ENCODE measurements around the gene SLC38A11.
"Not testable (repeated sequence)": the region's sequence is repeated elsewhere in the genome, so short reads cannot be mapped to it uniquely, and the experiment has no call there.

SLC38A11 gene

GRCh38 chr2:164875334-164876205 lies 79.8 kb downstream of the SLC38A11 start:
- no peak for DNase-seq

- DNase-seq, result no peak
Measured at GRCh38 chr2:164873210-164873908, 82.0 kb downstream of the SLC38A11 start.

- DNase-seq, result no peak
Measured at GRCh38 chr2:164871404-164871803, 83.9 kb downstream of the SLC38A11 start.

GRCh38 chr2:164869420-164869772 lies 85.9 kb downstream of the SLC38A11 start:
- no peak for DNase-seq

- no peak for DNase-seq
Measured at GRCh38 chr2:164868563-164869419, 86.5 kb downstream of the SLC38A11 start.

GRCh38 chr2:164867779-164868397 lies 87.4 kb downstream of the SLC38A11 start:
- no peak for DNase-seq

GRCh38 chr2:164866381-164866780 lies 88.9 kb downstream of the SLC38A11 start:
- peak; percentile 44 to 54 for DNase-seq

GRCh38 chr2:164860694-164861042 lies 94.7 kb downstream of the SLC38A11 start:
- DNase-seq, result no peak

- DNase-seq, result not testable (repeated sequence)
Measured at GRCh38 chr2:164859906-164860693, 95.2 kb downstream of the SLC38A11 start.

- DNase-seq, result no peak
Measured at GRCh38 chr2:164859251-164859818, 96.0 kb downstream of the SLC38A11 start.

GRCh38 chr2:164852086-164852485 lies 103.2 kb downstream of the SLC38A11 start:
- no peak for DNase-seq

- peak; percentile 68 to 76 for DNase-seq
Measured at GRCh38 chr2:164850235-164850634, 105.1 kb downstream of the SLC38A11 start.

GRCh38 chr2:164849506-164849905 lies 105.8 kb downstream of the SLC38A11 start:
- DNase-seq, result no peak

- DNase-seq, result no peak
Measured at GRCh38 chr2:164847981-164848741, 107.2 kb downstream of the SLC38A11 start.

- no peak for DNase-seq
Measured at GRCh38 chr2:164847291-164847690, 108.0 kb downstream of the SLC38A11 start.

- DNase-seq, result no peak
Measured at GRCh38 chr2:164846276-164846675, 109.0 kb downstream of the SLC38A11 start.
